GM19099 (cell line): ENCODE data around the gene ALMS1.

Source experiments
- POLR2A ChIP-seq: IDR thresholded peaks from 3 replicates; pipeline ENCODE4 v1.6.1; 2011; ENCODE audit warnings: low read depth; ENCODE audit not compliant: insufficient read length; ENCODE audit errors: extremely low read depth

ALMS1 gene

DNA sequence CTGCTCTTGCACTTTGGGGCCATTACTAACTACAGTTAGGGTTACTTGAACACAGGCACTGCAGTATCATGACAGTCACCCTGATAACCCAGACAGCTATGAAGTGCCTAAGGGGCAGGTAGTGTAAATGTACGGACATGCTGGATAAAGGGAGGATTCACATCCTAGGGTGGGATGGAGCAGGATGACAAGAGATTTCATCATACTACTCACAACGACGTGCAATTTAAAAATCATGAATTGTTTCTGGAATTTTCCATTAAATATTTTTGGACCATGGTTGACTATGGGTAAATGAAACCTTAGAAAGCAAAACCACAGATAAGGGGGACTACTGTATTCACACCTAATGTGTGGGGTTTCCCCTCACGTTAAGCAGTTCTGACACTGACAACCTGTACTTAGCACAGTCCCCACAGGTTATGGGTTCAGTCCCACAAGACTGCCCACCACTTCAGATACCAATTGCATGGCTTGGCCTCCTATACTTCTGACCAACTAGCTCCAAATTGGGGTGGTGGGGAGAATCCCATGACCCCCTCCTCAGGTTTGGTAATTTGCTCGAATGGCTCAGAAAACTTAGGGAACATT is 180.7 kb downstream of the ALMS1 start:
- no peak for TF ChIP-seq POLR2A

DNA sequence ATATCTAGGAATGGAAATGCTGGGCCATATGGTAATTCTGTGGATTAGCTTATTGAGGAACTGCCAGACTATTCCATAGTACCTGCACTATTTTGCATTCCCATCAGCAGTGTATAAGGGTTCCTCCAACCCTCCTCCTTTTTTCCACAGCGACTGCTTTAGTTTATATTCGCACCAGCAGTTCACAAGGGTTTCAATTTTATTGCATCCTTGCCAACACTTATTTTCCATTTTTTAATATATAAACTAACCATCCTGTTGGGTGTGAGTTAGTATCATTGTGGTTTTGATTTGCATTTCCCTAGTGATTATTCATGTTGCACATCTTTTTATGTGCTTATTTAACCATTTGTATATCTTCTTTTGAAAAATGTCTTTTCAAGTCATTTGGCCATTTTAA is 189.6 kb downstream of the ALMS1 start:
- no peak for TF ChIP-seq POLR2A

- no peak for TF ChIP-seq POLR2A
These were observed 196.7 kb downstream of the ALMS1 start for GRCh38 chr2:73582364-73582763.

DNA sequence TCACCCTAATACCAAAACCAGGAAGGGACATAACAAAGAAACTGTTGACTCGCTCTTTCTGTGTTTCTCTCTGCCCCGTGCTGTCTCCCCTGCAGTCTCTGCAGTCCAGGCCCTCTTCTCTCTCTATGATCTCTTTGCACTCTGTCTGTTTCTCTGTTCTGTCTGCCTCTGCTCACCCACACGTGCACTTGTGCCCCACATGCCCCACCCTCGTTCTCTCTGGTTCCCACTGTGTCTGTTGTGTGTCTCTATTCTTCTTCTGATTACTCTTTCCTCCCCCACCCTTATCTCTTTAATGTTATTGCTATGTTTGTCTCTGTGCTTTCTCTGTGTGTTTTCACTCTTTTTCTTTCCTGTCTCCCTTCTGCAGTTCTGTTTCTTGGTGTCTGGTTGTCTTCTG is 202.5 kb downstream of the ALMS1 start:
- TF ChIP-seq POLR2A = no peak

DNA sequence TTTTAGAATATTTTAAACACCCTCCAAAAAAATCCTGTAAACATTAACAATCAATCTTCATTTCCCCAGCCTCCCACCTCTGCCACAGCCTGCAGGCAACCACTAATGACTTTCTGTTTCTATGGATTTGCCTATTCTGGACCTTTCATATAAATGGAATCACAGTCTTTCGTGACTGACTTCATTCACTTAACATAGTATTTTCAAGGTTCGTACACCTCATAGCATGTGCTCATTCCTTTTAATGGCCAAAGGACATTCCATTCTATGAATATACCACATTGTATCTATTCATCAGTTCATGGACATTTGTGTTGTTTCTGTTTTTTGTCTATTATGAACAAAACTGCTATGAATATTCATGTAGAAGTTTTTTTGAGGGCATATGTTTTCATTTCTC is 208.0 kb downstream of the ALMS1 start:
- no peak for TF ChIP-seq POLR2A

DNA sequence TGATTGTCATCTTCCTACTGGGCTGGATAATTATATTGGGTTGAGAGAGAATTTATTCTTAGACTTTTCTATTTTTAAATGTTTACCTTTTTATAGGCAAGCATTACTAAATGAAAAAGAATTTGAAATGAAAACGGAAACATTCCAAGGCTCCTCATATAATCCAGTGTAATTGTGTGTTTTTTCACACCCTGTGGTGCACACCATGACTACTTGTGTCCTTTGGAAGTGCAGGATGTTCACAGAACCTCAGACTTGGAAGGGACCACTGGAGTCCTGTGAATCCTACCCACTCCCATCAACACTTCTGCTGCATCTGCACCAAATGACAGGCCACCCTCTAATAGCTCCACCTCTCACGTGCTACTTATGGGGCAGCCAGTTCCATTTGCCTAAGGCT is 208.6 kb downstream of the ALMS1 start:
- no peak for TF ChIP-seq POLR2A

GRCh38 chr2:73601780-73602179 is 216.1 kb downstream of the ALMS1 start:
- TF ChIP-seq POLR2A = no peak

DNA sequence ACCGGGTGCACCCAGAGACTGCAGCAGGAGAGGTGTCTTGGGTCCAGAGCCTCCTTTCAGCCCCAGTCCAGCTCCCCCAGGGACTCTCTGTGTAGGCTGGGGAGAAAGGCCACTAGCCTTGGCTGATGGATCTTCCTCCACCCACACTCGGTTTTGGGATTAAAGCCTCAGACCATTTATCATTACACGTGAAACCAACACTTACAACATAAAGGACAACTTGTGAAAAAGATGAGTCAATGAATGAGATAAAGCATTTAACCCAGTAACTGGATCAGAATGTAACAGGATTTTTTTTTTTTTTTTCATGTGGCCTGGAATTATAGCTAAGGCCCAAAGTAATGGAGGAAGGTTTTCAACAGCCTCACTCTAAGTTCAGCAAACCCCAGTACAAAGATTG is 224.5 kb downstream of the ALMS1 start:
- TF ChIP-seq POLR2A = no peak

- no peak for TF ChIP-seq POLR2A
These were observed 225.6 kb downstream of the ALMS1 start for GRCh38 chr2:73611193-73611592.

DNA sequence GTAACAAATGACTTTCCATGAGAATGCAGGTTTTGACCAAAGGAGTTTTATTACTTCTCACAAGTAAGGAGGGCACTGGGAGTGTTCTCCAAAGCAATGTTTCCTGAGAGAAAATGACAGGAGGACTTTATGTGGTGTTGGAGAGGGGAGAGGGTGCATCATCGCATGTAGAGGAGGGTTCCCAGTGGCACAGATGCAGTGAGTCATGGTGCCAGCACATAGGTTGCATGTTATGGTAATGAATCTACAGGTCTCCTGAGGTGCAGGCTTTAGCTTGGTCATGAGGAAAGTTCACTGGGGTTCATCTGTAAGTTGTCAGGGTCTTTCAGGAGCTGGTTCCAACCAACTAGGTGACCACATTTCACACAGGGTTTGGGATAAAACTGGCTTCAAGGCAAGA is 226.2 kb downstream of the ALMS1 start:
- TF ChIP-seq POLR2A = no peak

GRCh38 chr2:73614105-73614504 is 228.5 kb downstream of the ALMS1 start:
- no peak for TF ChIP-seq POLR2A

GRCh38 chr2:73614997-73615396 is 229.4 kb downstream of the ALMS1 start:
- TF ChIP-seq POLR2A = no peak

- no peak for TF ChIP-seq POLR2A
These were observed 252.8 kb downstream of the ALMS1 start for GRCh38 chr2:73638429-73638828.

- no peak for TF ChIP-seq POLR2A
These were observed 254.9 kb downstream of the ALMS1 start for GRCh38 chr2:73640511-73640911.

DNA sequence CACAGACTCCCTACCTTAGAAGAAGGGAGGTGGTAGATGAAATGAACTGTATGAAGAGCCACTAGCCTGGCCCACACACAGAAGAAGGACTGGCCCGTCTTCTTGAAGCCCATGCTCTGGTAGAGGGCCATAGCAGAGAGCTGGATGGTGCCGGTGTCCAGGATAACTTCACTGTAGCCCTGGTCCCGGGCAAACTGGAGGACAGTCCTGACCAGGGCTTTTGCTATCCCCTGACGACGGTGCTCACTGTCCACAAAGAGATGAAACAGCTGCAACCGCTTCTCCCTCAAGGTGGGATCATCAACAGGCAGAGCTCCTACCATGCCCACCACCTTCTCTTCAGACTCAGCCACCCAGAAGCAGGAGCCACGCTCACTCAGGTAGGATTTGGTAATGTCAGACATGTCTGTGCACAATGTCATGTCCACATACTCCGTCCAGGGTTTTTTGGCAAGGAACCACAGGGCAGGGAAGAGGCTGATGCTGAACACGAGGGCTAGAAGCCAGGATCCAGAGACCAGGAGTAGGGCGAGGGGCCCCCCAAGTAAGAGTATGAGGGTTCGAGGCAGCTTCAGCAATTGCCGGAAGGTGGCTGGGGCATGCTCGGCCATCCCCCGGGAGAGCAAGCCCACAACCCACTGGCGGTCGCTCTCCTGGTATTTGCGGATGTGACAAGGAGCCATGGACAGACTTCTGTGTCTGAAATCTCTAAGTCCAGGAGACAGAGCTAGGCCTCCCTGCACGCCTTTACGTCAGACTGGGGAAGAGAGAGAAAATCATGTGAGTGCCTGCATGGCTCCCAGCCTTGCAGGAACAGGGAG is 255.5 kb downstream of the ALMS1 start:
- no peak for TF ChIP-seq POLR2A

- no peak for TF ChIP-seq POLR2A
These were observed 256.1 kb downstream of the ALMS1 start for GRCh38 chr2:73641767-73642062.

GRCh38 chr2:73642338-73643018 is 256.8 kb downstream of the ALMS1 start, which contains the start of gene NAT8:
Gene NAT8 (minus strand): TSS chr2:73642422. CDS start chr2:73641628, 794 bp downstream.
- TF ChIP-seq POLR2A = no peak
